Activated naive CD8-positive, alpha-beta T cell treated with anti-CD3 and anti-CD28 coated beads, Interleukin-2, amount 10 ng/mL, durations not matched to agents 7 days and 5 days (primary cell): ENCODE data around the gene C4BPB. TPM values are rescaled to one million over a fixed set of nuclear protein-coding genes. Genes with fewer than 3 reads are reported as not detected.

Source experiments
- ATAC-seq: fragments of 150-1000 bp; cut with Tn5 transposase; one replicate; pipeline ENCODE4 v1.10.0; 2021; ENCODE audit warnings: low read depth, moderate library complexity
- POLR2A ChIA-PET: fragments of 350-600 bp; sonication (Branson Sonifier 250); formaldehyde crosslinking; loops from one replicate; lab custom pipeline; 2021; ENCODE audit warnings: antibody characterized with exemption; lab: Charles Lee
- DNase-seq: peaks from one replicate; pipeline ENCODE4 v3.0.0; 2021
- H3K27ac Mint-ChIP-seq: one replicate; pipeline ENCODE4 v1.8.0; 2022; ENCODE audit warnings: mild to moderate bottlenecking, mixed read lengths
- H3K27me3 Mint-ChIP-seq: one replicate; pipeline ENCODE4 v1.8.0; 2022; ENCODE audit warnings: mild to moderate bottlenecking, moderate library complexity, mixed read lengths
- H3K36me3 Mint-ChIP-seq: one replicate; pipeline ENCODE4 v1.8.0; 2021; ENCODE audit warnings: mild to moderate bottlenecking, mixed read lengths
- H3K4me1 Mint-ChIP-seq: one replicate; pipeline ENCODE4 v1.8.0; 2021; ENCODE audit warnings: mixed read lengths
- H3K4me3 Mint-ChIP-seq: one replicate; pipeline ENCODE4 v1.8.0; 2022; ENCODE audit warnings: mild to moderate bottlenecking, moderate library complexity, mixed read lengths
- H3K9me3 Mint-ChIP-seq: one replicate; pipeline ENCODE4 v1.8.0; 2021; ENCODE audit warnings: mixed read lengths
- total RNA-seq, 2 experiments: library from RNA; stranded (reverse); gene quantifications; one replicate each; pipeline ENCODE4 v1.2.3, GENCODE V29; 2021

C4BPB gene
- total RNA-seq, 2 experiments from 2014 or later, result 1.0 to 2.7 TPM

DNA sequence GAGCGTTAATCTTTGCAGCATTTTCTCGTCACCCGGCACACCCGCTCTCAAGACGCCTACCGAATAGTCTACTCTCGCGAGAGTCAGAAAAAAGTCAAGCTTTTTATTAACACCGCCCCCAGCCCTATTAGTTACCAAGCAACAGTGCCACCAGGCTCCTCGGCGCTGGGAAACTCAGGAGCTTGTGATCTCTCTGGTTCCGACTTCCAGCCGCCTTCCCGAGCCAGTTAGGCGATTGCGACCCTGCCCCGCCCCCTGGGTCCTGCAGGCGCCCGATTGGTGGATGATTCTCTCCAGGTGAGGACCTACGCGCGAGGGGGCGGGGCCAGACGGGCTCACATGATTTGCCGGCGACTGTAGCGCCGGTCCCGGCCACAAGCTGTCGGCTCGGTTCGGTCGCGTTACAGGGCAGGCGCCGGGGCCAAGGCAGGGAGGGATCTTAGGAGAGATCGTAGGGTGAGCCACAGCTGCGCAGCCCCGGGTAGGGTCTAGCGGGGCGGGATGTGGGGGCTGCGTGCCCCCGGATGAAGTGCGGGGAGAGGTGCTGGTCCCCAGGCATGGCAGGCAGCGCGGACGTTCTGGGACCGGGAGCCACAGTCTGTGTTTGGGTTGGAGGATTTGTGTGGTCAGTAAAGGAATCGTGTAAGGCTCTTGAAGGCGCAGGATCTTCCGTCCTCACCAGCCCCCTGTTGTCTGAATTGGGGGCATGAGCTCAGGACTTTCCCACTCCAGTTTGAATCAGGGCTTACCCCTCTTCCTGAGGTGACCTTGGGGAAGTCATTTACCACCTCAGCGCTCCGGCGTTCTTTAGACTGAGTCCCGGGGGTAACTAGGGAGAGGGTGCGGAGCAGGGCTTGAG is 35.5 kb upstream of the C4BPB start, which contains the start of gene PFKFB2:
PFKFB2 (plus strand) TSS at position 365 of the 859 bp plus-strand sequence. CDS start 1,443 bp downstream, outside the sequence.
- DNase-seq (peak; percentile 97), ATAC-seq (peak; percentile 91)
- Mint-ChIP-seq H3K4me3 (peak within 1 kb of the TSS; percentile 99), H3K9me3 (no peaks in the 10 kb centered on the region), H3K4me1 (peaks cover 34% of the 10 kb centered on the region), H3K36me3 (no peaks in the 10 kb centered on the region), H3K27ac (peak within 1 kb of the TSS; percentile 94), H3K27me3 (no peaks in the 10 kb centered on the region)
- POLR2A ChIA-PET, result interaction anchor here (1.0 to 1.7 kb wide), 3 partner anchors 11 to 19 kb away, joined by 4 to 16 read pairs (median 8); no protein-coding TSS in a partner anchor

DNA sequence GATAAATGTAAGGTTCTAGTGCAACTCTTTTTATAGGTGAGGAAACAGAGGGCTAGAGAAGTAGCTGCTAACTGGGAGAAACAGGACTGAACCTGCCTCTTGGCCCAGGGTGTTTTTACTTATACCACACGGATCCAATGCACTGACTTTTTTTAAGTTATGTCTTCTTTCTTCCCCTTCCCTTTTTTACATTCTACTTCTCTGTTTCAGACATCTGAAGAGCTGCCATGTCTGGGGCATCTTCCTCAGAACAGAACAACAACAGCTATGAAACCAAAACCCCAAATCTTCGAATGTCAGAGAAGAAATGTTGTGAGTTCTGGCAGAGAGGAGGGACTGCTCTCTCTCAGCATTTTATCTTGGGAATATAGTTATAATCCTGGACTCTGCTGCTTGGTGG is 34.2 kb upstream of the C4BPB start:
- POLR2A ChIA-PET, result interaction anchor here (0.9 kb wide), 1 partner anchor 29 kb away, joined by 3 read pairs; no protein-coding TSS in a partner anchor
- DNase-seq (no peak), ATAC-seq (no peak)
- Mint-ChIP-seq H3K27ac (no peak overlapping the region), H3K9me3 (no peaks in the 10 kb centered on the region), H3K4me3 (no peak overlapping the region), H3K36me3 (no peaks in the 10 kb centered on the region), H3K27me3 (no peaks in the 10 kb centered on the region), H3K4me1 (peaks cover 30% of the 10 kb centered on the region)

DNA sequence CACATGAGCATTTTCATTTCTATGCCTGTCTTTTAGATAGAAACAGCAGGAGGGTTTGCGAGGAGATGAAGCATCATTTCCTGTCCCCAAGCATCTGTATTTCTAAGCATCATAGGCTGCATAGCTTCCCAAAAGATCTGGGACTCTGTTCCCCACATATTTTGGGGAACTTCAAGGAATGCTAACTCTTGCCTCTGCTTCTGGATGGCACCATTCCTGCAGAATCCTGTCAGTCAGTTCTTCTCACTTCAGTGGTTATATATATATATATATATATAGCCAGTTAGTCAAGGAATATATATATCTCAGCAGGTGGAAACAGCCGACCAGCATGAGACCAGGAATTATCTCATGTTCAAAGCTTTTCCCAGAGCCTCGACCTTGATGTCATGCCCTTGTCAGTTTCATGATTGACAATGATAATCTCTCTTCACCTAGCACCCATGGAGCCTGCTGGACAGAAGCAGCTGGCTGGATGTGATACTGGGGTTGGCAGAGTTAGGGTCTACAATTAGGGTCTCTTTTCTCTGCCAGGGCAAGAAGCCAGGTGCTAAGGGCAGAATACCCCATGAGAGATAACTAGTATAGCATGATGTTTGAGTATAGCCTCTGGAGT is 33.2 kb upstream of the C4BPB start:
- Mint-ChIP-seq H3K9me3 (no peaks in the 10 kb centered on the region), H3K4me1 (peaks cover 26% of the 10 kb centered on the region), H3K4me3 (no peak overlapping the region), H3K27me3 (no peaks in the 10 kb centered on the region), H3K36me3 (no peaks in the 10 kb centered on the region), H3K27ac (no peak overlapping the region)
- POLR2A ChIA-PET, result interaction anchor here (0.9 kb wide), 1 partner anchor 30 kb away, joined by 3 read pairs; no protein-coding TSS in a partner anchor
- ATAC-seq (no peak), DNase-seq (no peak)

DNA sequence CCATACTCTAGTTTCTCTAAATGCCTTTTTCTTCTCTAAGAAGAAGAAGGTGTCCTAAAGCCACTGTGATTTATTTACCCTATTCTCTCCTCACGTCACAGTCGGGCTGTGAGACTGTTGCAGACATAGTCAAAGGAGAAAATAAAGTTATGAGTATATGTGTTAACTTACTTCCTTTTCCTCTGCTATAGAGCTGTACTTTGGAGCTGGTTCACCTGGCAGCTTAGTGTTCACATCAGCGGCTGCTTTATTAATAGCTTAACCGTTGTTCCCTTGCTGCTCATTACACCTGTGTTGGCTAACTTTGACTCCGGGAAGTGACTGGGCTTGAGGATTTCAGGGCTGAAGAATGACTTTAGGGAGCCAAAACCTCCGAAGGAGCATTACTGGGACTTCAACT is 32.0 kb upstream of the C4BPB start:
- Mint-ChIP-seq H3K27me3 (no peaks in the 10 kb centered on the region), H3K27ac (no peak overlapping the region), H3K4me3 (no peak overlapping the region), H3K4me1 (peaks cover 18% of the 10 kb centered on the region), H3K36me3 (no peaks in the 10 kb centered on the region), H3K9me3 (no peaks in the 10 kb centered on the region)
- ATAC-seq (no peak), DNase-seq (no peak)
- POLR2A ChIA-PET, result no interaction called here

DNA sequence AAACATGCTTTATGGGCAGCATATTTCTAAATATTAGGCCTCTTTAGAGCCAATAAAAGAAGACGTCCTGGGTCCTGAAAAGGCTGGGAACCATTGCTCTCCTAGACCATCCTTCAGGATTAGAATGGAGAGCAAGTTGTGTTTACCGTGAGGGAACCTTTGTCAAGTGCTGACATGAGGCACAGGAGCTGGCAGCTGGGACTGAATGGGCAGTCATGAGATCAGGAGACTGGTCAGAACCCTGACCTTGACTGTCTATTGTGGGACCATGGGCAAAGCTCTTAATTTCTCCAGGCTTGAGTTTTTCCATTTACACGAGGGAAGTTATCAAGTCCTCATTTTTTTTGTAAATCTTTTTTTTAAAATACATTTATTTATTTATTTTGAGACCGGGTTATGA is 30.4 kb upstream of the C4BPB start:
- no peak overlapping the region for H3K27ac Mint-ChIP-seq
- DNase-seq (no peak), ATAC-seq (no peak)
- H3K9me3 Mint-ChIP-seq, result no peaks in the 10 kb centered on the region
- H3K27me3 Mint-ChIP-seq, result no peaks in the 10 kb centered on the region
- POLR2A ChIA-PET, result interaction anchor here (0.9 kb wide), 1 partner anchor 13 kb away, joined by 3 read pairs; no protein-coding TSS in a partner anchor
- no peak overlapping the region for H3K4me3 Mint-ChIP-seq
- H3K4me1 Mint-ChIP-seq, result peaks cover 12% of the 10 kb centered on the region
- peaks cover 5% of the 10 kb centered on the region for H3K36me3 Mint-ChIP-seq

DNA sequence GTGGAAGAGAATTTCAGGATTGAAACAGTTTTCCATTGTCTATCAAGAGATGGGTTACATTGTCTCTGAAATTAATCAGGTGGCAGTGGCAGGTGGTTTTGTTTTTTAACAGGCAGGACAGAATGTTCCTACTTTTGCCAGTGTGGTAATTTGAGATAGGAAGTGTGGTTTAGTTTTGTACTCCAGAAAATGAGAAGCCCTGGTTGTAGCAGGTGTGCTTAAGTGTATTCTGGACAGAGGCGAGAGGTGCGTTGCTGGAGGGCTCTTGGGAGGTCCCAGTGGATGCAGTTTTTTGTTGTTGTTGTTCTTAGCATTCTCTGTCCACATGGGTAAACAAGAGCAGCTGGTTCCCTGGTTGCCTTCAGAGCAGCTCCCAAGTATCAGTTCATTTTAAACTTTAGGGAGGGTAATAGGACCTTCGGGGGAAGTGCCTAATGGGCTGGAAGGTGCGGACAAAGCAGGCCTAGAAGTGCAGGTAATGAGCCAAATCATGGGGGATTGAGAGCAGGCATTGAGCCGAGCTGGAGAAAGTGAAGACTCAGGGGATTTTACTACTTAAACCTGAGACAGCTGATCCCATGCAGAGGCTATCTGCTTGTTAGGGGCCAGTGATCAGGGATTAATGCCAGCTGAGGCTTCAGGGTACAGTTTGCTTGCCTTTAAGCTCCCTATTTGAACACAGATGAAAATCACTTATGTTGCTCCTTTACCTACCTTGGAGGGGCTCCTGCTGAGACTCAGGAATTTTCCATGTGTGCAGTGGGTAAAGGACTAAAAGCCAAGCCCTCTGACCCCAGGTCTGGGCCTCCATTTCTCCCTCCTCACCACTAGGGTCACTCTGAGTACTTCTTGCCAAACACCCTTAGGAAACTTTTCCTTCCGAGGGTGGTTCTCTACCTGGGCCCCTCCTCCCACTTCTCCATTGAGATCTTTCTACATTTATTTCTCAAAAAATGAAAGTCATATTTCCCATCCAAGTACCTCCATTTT is 29.5 kb upstream of the C4BPB start:
- no peaks in the 10 kb centered on the region for H3K27me3 Mint-ChIP-seq
- ATAC-seq, result no peak
- peaks cover 8% of the 10 kb centered on the region for H3K36me3 Mint-ChIP-seq
- DNase-seq, result no peak
- H3K4me1 Mint-ChIP-seq, result peaks cover 7% of the 10 kb centered on the region
- H3K4me3 Mint-ChIP-seq, result no peak overlapping the region
- no peak overlapping the region for H3K27ac Mint-ChIP-seq
- H3K9me3 Mint-ChIP-seq, result no peaks in the 10 kb centered on the region
- POLR2A ChIA-PET, result no interaction called here

DNA sequence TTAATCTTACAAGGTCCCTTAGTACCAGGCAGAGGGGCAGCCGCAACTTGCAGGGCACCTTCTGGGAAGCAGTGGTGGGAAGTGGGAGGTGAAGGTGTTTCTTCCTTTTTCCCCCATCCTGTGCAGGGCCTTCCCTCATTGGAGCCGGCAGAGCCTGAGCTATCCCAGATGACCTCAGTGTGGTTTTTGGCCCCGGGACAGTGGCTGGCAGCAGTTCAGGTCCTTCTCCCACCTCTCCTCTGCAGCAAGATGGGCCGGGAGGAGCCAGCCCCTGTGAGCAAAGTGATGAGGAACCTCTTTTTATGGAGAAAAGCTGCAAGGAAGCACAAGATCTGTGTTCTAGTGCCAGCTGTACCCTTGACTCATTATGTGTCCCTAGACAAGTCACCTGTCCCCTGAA is 28.8 kb upstream of the C4BPB start:
- POLR2A ChIA-PET, result no interaction called here
- H3K27me3 Mint-ChIP-seq, result no peaks in the 10 kb centered on the region
- H3K4me1 Mint-ChIP-seq, result peaks cover 3% of the 10 kb centered on the region
- ATAC-seq, result no peak
- peaks cover 8% of the 10 kb centered on the region for H3K36me3 Mint-ChIP-seq
- H3K27ac Mint-ChIP-seq, result no peak overlapping the region
- H3K4me3 Mint-ChIP-seq, result no peak overlapping the region
- no peaks in the 10 kb centered on the region for H3K9me3 Mint-ChIP-seq
- no peak for DNase-seq

DNA sequence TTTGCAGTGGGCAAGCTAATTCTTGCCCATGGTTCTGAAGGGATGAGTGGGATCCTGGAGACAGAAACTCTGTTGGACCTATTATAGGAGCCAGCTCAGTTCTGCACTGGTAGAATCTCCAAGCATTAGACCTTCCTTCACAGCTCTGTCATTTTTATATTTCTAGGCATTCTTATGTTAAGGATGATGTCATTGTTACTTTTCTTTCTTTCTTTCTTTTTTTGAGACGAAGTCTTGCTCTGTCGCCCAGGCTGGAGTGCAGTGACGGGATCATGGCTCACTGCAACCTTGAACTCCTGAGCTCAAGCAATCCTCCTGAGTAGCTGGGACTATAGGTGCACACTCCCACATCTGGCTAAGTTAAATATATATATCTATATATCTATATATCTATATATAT is 28.1 kb upstream of the C4BPB start:
- H3K4me3 Mint-ChIP-seq, result no peak overlapping the region
- ATAC-seq, result no peak
- no peak overlapping the region for H3K27ac Mint-ChIP-seq
- POLR2A ChIA-PET, result no interaction called here
- DNase-seq, result no peak
- no peaks in the 10 kb centered on the region for H3K9me3 Mint-ChIP-seq
- no peaks in the 10 kb centered on the region for H3K27me3 Mint-ChIP-seq
- H3K4me1 Mint-ChIP-seq, result peaks cover 2% of the 10 kb centered on the region
- peaks cover 11% of the 10 kb centered on the region for H3K36me3 Mint-ChIP-seq

DNA sequence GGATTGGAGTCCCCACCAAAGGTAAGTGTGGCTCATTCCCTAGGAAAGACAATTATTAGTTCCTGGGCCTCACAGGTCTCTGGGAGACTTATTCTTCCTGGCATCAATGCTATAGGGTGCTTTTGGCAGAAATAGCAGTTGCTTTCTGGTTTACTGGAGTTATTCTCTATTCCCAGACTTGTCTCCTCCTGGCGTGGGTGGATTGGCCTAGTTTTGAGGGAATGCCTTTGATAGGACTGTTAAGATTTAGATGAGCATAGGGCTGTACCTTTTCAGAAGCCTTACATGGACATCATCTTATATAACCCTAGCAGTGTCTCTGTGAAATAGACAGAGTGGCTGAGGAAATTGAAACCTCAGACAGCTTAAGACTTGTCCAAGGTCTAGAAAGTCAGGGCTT is 26.6 kb upstream of the C4BPB start:
- Mint-ChIP-seq H3K27me3 (no peaks in the 10 kb centered on the region), H3K4me1 (peaks cover 2% of the 10 kb centered on the region), H3K27ac (no peak overlapping the region), H3K36me3 (peaks cover 11% of the 10 kb centered on the region), H3K9me3 (no peaks in the 10 kb centered on the region), H3K4me3 (no peak overlapping the region)
- DNase-seq (no peak), ATAC-seq (no peak)
- POLR2A ChIA-PET, result no interaction called here

DNA sequence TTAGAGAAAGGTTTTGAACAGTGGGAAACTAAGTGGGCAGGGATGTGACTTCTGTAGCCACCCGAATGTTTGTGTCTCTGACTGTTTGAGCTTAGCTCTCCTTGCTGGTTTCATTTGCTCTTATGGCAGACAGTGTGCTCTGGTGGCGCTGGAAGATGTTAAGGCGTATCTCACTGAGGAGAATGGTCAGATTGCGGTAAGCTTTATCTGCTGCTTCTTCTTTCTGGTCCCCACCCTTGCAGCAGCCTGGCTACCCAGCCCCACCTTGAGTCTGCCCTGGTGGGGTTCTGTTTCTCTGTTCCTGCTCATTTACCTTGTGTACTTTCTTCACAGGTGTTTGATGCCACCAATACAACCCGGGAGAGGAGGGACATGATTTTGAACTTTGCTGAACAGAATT is 25.6 kb upstream of the C4BPB start:
- ATAC-seq (no peak), DNase-seq (no peak)
- POLR2A ChIA-PET, result no interaction called here
- Mint-ChIP-seq H3K4me3 (no peak overlapping the region), H3K9me3 (no peaks in the 10 kb centered on the region), H3K36me3 (peaks cover 11% of the 10 kb centered on the region), H3K4me1 (peaks cover 3% of the 10 kb centered on the region), H3K27me3 (no peaks in the 10 kb centered on the region), H3K27ac (no peak overlapping the region)

DNA sequence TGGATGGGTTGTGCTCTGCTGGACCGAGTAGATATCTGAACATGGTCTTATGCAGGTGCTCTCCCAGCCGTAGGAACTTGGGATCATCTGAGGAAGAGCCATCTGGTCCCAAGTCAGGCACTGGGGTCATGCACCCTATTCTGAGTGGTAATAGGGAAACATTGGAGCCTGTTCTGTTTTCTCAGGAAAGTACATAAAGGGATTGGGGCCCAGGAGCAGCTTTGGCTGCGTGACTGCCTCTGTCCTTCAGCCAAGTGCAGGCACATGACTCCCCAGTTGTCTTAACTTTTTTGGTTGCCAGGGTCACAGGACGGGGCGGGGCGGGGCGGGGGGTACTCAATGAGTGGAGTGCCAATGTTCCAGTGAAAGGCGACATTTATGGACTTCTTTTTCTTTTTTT is 24.1 kb upstream of the C4BPB start:
- Mint-ChIP-seq H3K9me3 (no peaks in the 10 kb centered on the region), H3K27ac (no peak overlapping the region), H3K4me1 (peaks cover 12% of the 10 kb centered on the region), H3K36me3 (peaks cover 18% of the 10 kb centered on the region), H3K4me3 (no peak overlapping the region), H3K27me3 (no peaks in the 10 kb centered on the region)
- DNase-seq, result no peak
- POLR2A ChIA-PET, result no interaction called here
- no peak for ATAC-seq

DNA sequence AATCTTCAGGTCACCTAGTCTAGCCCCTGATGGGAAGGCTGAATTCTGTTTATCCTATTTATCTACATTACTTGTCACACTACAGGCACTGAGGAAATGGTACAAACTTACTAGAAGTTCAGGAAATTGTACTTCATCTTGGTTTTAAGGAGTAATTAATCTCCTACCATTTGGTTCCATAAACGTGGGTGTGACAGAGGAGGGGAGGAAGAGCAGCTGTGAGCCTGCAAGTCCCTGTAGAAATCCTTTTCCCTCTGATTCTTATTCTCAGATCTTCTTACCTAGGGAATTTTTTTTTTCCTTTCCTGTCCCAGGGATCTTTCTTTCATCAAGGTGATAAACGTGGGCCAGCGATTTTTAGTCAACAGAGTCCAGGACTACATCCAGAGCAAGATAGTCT is 21.5 kb upstream of the C4BPB start:
- Mint-ChIP-seq H3K27ac (no peak overlapping the region), H3K9me3 (no peaks in the 10 kb centered on the region), H3K27me3 (no peaks in the 10 kb centered on the region), H3K4me1 (peaks cover 36% of the 10 kb centered on the region), H3K36me3 (peaks cover 18% of the 10 kb centered on the region), H3K4me3 (no peak overlapping the region)
- no peak for ATAC-seq
- no peak for DNase-seq
- POLR2A ChIA-PET, result no interaction called here

DNA sequence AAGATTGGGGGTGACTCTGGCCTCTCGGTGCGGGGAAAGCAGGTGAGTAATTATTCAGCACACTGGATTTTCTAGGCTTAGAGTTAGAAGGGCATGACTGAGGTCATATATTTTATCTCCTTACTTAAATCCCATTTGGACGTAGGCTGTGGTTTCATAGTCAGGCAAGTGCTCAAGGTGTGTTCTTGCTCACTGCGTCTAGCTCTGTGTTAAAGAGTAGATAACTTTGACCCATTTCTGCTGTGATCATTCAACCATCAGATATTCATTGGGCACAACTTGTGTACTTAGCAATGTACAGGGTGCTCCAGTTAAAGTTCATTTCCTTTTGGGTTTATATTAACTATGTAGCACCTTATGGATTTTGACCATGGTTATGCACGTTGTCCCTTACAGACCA is 21.0 kb upstream of the C4BPB start:
- no peak overlapping the region for H3K4me3 Mint-ChIP-seq
- no peak for ATAC-seq
- H3K27ac Mint-ChIP-seq, result no peak overlapping the region
- POLR2A ChIA-PET, result no interaction called here
- DNase-seq, result no peak
- peaks cover 16% of the 10 kb centered on the region for H3K36me3 Mint-ChIP-seq
- no peaks in the 10 kb centered on the region for H3K9me3 Mint-ChIP-seq
- peaks cover 38% of the 10 kb centered on the region for H3K4me1 Mint-ChIP-seq
- H3K27me3 Mint-ChIP-seq, result no peaks in the 10 kb centered on the region
